HEK293T (cell line): Measurements from ENCODE around the gene DBNDD2.

Experiments used
- CTCF ChIA-PET: fragments of 350-600 bp; formaldehyde crosslinking; extraction: SDS; loops from one replicate; lab custom pipeline; 2021; ENCODE audit warnings: antibody characterized with exemption, inconsistent platforms; lab: Yijun Ruan, JAX
- POLR2A ChIA-PET: fragments of 350-600 bp; formaldehyde crosslinking; extraction: SDS; loops from one replicate; lab custom pipeline; 2020; ENCODE audit warnings: antibody characterized with exemption, inconsistent platforms; lab: Yijun Ruan, JAX
- DNase-seq: peaks from one replicate; pipeline ENCODE4 v3.0.0; 2012; ENCODE audit warnings: mixed read lengths; ENCODE audit errors: extremely low spot score
- ARNT ChIP-seq: fragments of 450-650 bp; IDR thresholded peaks from 2 replicates; pipeline ENCODE4 v1.6.1; 2017; ENCODE audit warnings: mild to moderate bottlenecking
- BHLHE40 ChIP-seq: fragments of 450-650 bp; IDR thresholded peaks from 2 replicates; pipeline ENCODE4 v1.6.1; 2016; ENCODE audit warnings: mild to moderate bottlenecking, moderate library complexity, borderline replicate concordance
- CTBP1 ChIP-seq: fragments of 450-650 bp; IDR thresholded peaks from 2 replicates; pipeline ENCODE4 v1.6.1; 2016; ENCODE audit warnings: borderline replicate concordance
- ELF4 ChIP-seq: fragments of 450-650 bp; IDR thresholded peaks from 2 replicates; pipeline ENCODE4 v1.6.1; 2017; ENCODE audit warnings: antibody characterized with exemption
- FOXA1 ChIP-seq: fragments of 450-650 bp; IDR thresholded peaks from 2 replicates; pipeline ENCODE4 v1.6.1; 2016; ENCODE audit warnings: mild to moderate bottlenecking
- FOXK2 ChIP-seq: fragments of 450-650 bp; IDR thresholded peaks from 2 replicates; pipeline ENCODE4 v1.6.1; 2016; ENCODE audit warnings: mild to moderate bottlenecking
- FOXM1 ChIP-seq: fragments of 450-650 bp; IDR thresholded peaks from 2 replicates; pipeline ENCODE4 v1.6.1; 2017; ENCODE audit warnings: mild to moderate bottlenecking, borderline replicate concordance
- HDGF ChIP-seq: fragments of 450-650 bp; IDR thresholded peaks from 2 replicates; pipeline ENCODE4 v1.6.1; 2017; ENCODE audit warnings: antibody characterized with exemption, borderline replicate concordance
- L3MBTL2 ChIP-seq: fragments of 450-650 bp; conservative IDR thresholded peaks from 2 replicates; pipeline ENCODE4 v1.6.1; 2016; ENCODE audit warnings: mild to moderate bottlenecking
- LEF1 ChIP-seq: fragments of 450-650 bp; IDR thresholded peaks from 2 replicates; pipeline ENCODE4 v1.6.1; 2017; ENCODE audit warnings: mild to moderate bottlenecking, borderline replicate concordance
- NFRKB ChIP-seq: fragments of 450-650 bp; IDR thresholded peaks from 2 replicates; pipeline ENCODE4 v1.6.1; 2016; ENCODE audit warnings: mild to moderate bottlenecking, moderate library complexity
- PKNOX1 ChIP-seq: fragments of 450-650 bp; IDR thresholded peaks from 2 replicates; pipeline ENCODE4 v1.6.1; 2016
- SP1 ChIP-seq: fragments of 450-650 bp; IDR thresholded peaks from 2 replicates; pipeline ENCODE4 v1.6.1; 2017
- SUZ12 ChIP-seq: fragments of 450-650 bp; IDR thresholded peaks from 2 replicates; pipeline ENCODE4 v1.6.1; 2016; ENCODE audit warnings: mild to moderate bottlenecking
- TARDBP ChIP-seq: fragments of 450-650 bp; IDR thresholded peaks from 2 replicates; pipeline ENCODE4 v1.6.1; 2016
- ZNF384 ChIP-seq: fragments of 450-650 bp; IDR thresholded peaks from 2 replicates; pipeline ENCODE4 v1.6.1; 2016

The DBNDD2 gene

DNA sequence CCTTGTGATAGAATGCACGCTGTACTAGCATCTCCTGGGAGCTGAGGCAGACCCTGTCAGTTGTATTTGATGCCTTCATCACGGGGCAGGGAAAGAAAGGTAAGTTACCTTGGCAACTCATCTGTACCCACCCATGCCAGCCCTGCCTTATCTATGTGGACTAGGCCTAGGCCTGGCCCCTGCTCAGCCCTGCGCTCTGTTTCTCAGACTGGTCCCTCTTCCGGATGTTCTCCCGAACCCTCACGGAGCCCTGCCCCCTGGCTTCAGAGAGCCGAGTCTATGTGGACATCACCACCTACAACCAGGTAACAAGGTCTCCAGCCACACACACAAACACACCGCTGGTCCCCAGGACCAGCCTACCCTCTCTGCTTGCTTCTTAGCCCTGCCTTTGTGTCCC lies 12.0 kb downstream of the DBNDD2 start:
- ChIA-PET CTCF (no interaction called here), POLR2A (no interaction called here)
- TF ChIP-seq BHLHE40 = no peak
- TF ChIP-seq L3MBTL2 = no peak
- no peak for TF ChIP-seq LEF1
- TF ChIP-seq PKNOX1 = no peak
- TF ChIP-seq SP1 = no peak
- no peak for TF ChIP-seq ARNT
- no peak for TF ChIP-seq ZNF384
- TF ChIP-seq NFRKB = no peak
- TF ChIP-seq CTBP1 = no peak
- TF ChIP-seq TARDBP = no peak
- no peak for TF ChIP-seq SUZ12
- TF ChIP-seq HDGF = no peak
- TF ChIP-seq FOXM1 = no peak
- TF ChIP-seq FOXA1 = no peak
- no peak for TF ChIP-seq ELF4
- TF ChIP-seq FOXK2 = no peak
- no peak for DNase-seq

GRCh38 chr20:45423700-45424099 lies 15.6 kb downstream of the DBNDD2 start:
- TF ChIP-seq SUZ12 = no peak
- no peak for TF ChIP-seq FOXK2
- TF ChIP-seq L3MBTL2 = no peak
- TF ChIP-seq TARDBP = no peak
- TF ChIP-seq NFRKB = no peak
- no peak for TF ChIP-seq BHLHE40
- no peak for TF ChIP-seq LEF1
- TF ChIP-seq CTBP1 = no peak
- no peak for TF ChIP-seq SP1
- TF ChIP-seq ELF4 = no peak
- TF ChIP-seq PKNOX1 = no peak
- TF ChIP-seq FOXM1 = no peak
- no peak for TF ChIP-seq FOXA1
- no peak for TF ChIP-seq HDGF
- no peak for TF ChIP-seq ZNF384
- no peak for TF ChIP-seq ARNT
- DNase-seq = no peak
- CTCF ChIA-PET = no interaction called here
- POLR2A ChIA-PET = no interaction called here

DNA sequence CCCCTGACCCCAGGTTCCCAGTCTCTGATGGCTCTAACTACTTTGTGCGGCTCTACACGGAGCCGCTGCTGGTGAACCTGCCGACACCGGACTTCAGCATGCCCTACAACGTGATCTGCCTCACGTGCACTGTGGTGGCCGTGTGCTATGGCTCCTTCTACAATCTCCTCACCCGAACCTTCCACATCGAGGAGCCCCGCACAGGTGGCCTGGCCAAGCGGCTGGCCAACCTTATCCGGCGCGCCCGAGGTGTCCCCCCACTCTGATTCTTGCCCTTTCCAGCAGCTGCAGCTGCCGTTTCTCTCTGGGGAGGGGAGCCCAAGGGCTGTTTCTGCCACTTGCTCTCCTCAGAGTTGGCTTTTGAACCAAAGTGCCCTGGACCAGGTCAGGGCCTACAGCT lies 17.5 kb downstream of the DBNDD2 start:
- no peak for DNase-seq
- ChIA-PET CTCF (no interaction called here), POLR2A (no interaction called here)
- TF ChIP-seq TARDBP (no peak), L3MBTL2 (no peak), FOXM1 (no peak), PKNOX1 (no peak), SP1 (no peak), CTBP1 (no peak), HDGF (no peak), FOXA1 (no peak), LEF1 (no peak), BHLHE40 (no peak), NFRKB (no peak), ELF4 (no peak), ZNF384 (no peak), SUZ12 (no peak)

DNA sequence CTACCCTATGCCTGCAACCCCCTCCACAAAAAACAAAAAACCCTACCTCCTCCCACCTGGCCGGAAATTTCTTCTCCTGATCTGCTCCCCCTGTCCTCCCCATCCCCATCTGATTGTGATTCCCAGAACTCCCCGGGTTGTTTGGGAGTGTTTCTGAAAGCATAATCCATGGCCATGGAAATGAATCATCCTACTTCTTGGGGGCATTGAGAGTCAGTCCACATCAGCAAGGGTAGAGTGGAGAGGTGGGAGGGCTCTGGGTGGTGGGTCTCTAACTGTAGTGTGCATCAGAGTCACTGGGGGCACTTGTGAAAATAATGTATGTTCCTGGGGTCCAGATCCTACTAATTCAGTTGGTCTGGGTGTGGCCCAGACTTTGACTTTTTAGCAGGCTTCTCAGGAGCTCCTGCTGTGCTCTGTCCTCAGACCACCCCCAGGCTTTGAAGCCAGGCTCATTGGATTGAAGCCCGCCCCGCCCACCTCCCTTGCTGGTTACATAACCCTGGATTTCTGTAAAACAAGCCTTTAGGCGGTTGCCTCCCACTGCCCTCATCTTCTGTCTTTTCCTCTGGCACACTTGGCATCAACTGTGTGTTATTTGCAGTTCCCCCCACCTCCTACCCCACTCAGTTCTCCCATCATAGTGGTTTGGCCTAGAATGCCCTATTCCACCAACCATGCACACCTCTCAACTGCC lies 18.4 kb downstream of the DBNDD2 start:
- DNase-seq = no peak
- CTCF ChIA-PET = interaction anchor here (1.5 kb wide), 1 partner anchor 10 kb away, joined by 8 read pairs; no protein-coding TSS in a partner anchor
- TF ChIP-seq FOXA1 (no peak), FOXM1 (no peak), ARNT (no peak), LEF1 (no peak), TARDBP (no peak), FOXK2 (no peak)
- POLR2A ChIA-PET = no interaction called here

DNA sequence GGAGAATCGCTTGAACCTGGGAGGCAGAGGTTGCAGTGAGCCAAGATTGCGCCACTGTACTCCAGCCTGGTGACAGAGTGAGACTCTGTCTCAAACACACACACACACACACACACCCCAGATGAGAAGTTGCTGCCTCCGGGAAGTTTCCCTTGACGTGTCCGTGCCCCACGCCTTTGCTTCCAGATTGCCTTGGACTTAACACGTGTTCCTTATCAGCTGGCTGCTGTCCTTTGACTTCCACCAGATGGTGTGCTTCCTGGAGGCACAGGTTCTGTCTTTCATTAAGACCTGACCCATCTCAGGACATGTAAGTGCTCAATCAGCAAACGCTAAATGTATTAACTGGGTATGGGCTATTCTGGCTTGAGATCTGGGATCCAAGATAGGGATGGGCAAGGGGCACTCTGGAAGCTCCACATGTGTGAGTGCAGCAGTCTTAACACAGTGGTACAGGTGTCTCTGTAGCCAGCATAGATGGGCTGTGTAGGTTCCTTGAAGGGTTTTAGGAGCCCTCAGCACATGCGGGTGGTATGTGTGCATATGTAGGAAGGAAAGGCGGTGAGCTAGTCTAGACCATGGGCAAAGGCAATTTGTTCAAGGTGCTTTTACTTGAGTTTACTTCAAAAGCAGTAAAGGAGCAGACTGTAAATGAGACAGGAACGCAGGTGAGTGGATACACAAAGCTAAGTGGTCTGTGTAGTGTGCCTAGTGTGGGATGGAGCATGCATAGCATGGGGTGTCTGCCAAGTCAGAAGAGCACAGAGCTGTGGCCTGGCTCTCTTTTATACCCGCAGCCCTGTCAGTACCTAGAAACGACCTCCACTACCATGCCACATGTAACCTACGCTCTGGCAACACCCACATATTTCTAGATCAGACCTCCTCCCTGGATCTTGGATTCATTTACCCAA lies 19.4 kb downstream of the DBNDD2 start:
- DNase-seq = no peak
- TF ChIP-seq LEF1 (no peak), FOXM1 (no peak), TARDBP (no peak), ZNF384 (no peak)
- ChIA-PET POLR2A (no interaction called here), CTCF (interaction anchor here (1.5 kb wide), 1 partner anchor 9 kb away, joined by 8 read pairs; no protein-coding TSS in a partner anchor)
